Activated CD8-positive, alpha-beta memory T cell treated with anti-CD3 and anti-CD28 coated beads for 24 hours (primary cell): ENCODE results near the gene TMEM236.
A peak's percentile ranks its signal among the peaks of the same experiment; 100 is the strongest.
"Not testable (repeated sequence)": the region's sequence is repeated elsewhere in the genome, so short reads cannot be mapped to it uniquely, and the experiment has no call there.

ENCODE experiments used
- DNase-seq: peaks from one replicate; pipeline ENCODE4 v3.0.0-alpha.2; 2020

The TMEM236 gene

DNA sequence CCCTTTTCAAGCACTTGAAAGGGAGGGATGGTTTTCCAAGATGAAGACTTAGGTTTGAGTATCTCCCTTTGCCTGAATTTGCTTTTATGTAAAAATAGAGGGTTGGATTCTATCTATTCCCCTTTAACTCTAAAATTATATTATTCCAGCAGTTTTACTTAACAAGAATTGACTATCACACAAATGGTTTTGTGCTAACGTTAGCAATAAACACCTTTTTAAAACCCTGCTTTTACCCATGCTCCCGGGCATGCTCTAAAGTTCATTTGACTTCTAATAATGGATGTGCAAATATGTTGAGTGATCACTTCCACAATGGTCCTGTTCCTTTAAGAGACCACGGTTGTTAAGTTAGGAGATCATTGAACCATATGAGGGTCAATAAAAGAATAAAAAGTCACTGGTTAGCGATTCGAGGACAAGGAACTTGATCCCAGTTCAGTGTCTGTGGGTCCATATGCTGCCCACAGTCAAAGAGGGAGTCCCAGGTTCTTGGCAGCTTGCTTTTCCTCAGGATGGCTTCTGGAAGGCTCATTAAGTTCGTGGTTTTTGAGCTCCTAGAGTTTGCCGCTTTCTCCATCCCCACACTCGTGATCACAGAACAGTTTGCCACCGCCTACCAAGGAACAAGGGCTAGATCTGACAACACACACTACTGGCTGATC, at the start of gene TMEM236:
TMEM236 (plus strand) TSS at position 421 of the 665 bp plus-strand sequence; CDS start at position 516, 95 bp downstream.
- DNase-seq: no peak

DNA sequence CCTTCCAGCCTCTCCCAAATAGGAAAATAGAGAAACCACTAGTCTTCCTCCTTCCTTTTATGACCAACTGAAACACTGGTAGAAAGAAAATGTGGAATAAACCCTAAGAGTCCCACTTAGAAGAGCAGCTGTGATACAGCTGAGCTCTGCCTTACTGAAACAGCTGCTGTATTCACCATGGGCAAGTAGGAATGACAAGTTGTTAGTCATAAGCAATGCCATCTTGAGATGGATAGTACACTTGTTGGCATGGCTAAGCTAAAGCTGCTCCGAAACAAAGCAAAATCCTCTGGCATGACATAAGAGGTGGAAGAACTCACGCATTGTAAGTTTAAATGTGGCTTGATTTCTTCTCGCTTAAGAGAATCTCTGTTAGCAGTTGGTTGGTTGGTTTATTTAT, 48.3 kb upstream of the TMEM236 start:
- DNase-seq: no peak

GRCh38 chr10:17708821-17709220, 43.2 kb upstream of the TMEM236 start:
- DNase-seq: no peak

GRCh38 chr10:17709492-17709891, 42.5 kb upstream of the TMEM236 start:
- DNase-seq: no peak

DNA sequence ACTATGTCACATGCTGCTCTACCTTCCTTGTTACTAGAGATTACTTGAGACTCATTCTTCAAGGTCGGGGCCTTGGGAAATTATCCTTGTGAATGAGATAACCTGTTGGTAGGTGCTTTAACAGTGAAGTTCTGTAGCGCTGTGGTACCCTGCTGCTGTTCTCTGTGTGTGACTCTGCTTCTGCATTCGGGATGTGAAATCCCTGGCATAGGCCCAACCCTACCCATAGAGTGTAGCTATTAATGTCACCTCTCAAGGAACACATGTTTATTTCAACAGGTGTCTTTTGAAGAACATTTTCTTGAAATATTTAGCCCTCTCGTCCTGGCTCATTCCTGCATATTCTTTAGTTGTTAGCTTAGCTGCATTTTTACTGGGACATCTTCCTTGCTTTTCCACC, 41.8 kb upstream of the TMEM236 start:
- no peak for DNase-seq

GRCh38 chr10:17712053-17712452, 39.9 kb upstream of the TMEM236 start:
- DNase-seq: no peak

DNA sequence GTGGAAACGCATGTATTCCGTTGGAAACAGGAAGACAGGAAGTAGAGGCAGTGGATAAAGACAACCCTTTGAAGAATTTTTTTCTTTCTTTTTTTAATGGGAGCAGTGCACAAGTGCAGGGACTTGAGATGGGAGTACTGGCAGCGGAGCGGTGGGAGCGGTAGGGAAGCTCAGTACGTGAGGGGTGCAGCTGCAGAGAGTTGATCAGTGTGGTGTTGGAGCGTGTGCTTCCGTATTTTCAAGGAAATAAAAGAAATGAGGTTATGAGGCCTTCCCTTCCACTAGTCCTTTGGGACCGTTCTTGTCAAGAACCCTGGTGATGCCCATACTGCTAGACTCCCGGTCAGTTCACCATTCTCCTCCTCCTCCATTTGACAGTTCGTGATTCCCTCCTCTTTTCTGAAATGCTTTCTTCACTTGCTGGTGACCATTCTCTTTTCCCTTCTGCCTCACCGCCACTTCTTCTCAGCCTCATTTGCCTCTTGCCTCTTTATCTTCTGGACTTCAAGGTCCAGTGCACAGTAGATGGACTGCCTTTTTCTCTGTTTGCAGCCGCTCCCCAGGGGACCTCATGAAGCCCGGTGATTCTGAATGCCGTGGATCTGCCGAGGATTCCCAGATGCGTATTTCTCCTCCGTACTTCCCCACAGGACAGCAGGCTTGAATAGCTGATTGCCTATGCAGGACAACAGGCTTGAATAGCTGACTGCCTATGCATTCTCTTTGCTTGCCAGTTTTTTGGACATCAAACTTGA, 39.1 kb upstream of the TMEM236 start:
- no peak for DNase-seq

- no peak for DNase-seq
Measured at GRCh38 chr10:17713758-17714157, 38.2 kb upstream of the TMEM236 start.

DNA sequence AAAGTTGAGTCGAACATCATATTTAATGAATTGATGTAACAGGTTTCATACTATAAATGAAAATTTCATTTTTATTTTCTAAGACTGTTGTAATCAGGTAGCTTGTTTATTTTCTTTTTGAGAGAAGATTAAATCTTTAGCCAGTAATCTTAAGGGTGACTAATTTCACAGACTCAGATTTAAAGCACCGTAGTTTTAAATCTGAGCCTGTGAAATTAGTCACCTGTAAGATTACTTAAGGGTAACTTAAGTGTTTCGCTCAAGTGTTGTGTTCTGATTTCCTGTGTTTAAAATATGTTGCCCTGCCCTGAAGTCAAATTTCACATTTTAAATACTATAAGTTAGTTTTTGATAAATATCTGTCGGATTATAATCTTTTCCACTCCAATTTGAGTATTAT, 35.8 kb upstream of the TMEM236 start:
- DNase-seq: no peak

DNA sequence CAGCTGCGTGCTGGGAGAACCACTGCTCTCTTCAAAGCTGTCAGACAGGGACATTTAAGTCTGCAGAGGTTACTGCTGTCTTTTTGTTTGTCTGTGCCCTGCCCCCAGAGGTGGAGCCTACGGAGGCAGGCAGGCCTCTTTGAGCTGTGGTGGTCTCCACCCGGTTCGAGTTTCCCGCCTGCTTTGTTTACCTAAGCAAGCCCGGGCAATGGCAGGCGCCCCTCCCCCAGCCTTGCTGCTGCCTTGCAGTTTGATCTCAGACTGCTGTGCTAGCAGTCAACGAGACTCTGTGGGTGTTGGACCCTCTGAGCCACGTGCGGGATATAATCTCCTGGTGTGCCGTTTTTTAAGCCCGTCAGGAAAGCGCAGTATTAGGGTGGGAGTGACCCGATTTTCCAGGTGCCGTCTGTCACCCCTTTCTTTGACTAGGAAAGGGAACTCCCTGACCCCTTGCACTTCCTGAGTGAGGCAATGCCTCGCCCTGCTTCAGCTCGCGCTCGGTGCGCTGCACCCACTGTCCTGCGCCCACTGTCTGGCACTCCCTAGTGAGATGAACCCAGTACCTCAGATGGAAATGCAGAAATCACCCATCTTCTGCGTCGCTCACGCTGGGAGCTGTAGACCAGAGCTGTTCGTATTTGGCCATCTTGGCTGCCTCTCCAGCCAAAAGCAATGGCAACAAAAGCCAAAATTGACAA, 29.5 kb upstream of the TMEM236 start:
- not testable (repeated sequence) for DNase-seq

- no peak for DNase-seq
Measured at GRCh38 chr10:17725703-17726102, 26.3 kb upstream of the TMEM236 start.

DNA sequence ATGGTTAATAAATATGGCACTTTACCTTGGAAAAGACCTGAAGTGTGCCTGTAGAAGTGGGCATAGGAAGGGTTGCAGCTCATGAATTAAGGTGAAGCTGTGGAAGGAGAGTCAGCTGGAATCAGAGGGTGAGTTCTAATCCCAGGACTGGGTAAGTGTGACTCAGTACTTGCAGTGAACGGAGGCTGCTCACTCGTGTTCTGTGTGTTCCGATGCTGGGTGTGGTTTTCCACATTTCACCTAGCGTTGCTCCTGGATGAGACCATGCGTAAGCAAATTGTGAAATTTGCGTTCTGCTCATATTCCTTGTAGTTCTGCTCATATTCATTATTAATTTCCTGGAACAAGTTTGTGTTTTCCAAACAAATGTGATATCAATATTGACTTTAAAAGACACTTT, 22.4 kb upstream of the TMEM236 start:
- DNase-seq: no peak

- no peak for DNase-seq
Measured at GRCh38 chr10:17730667-17731066, 21.3 kb upstream of the TMEM236 start.

DNA sequence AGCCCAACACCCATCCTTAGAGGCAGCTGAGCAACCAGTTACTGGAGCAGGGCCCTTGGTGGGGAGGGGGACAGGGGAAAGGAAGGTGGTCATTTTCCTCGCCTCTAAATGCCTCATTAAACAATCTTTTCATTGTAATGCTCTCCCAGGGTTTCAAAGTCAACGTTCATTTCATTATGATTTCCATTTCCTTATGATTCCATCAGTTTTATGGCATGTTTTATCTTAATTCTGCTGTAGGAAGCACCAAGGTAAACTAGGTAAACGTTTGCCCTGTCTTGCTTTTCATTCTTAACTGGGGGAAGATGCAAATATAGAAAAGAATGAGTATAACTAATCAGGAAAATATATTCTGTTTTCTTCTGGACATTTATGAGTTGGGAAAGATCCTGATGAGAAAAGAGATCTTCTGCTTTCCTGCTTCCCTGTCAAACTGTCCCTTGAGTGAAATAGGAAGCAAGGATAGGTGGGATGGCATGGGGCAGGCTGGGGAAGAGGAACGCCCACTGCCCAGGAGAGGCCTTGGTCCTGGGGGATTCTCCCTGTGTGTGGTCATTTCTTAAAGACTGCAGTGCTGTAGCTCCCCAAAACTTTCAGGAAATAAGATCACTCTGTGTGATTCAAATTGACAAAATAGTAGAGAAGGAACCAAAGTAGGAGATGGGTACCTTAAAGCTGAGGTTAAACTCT, 20.5 kb upstream of the TMEM236 start:
- DNase-seq: no peak

DNA sequence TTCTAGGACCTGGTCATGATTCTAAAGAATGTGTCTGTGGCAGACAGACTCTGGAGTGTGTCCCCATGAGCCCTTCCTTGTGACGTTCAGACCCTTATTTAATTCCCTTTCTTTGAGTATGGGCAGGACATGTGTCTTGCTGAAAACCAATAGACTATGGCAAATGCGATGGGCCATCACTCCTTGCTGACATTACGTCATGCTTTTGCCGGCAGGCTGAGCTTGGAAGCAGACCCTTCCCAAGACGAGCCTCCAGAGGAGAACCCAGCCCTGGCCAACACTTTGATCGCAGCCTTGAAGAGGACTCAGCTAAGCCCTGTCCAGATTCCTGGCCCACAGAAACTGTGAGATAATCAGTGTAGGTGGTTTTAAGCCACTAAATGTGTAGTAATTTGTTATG, 18.4 kb upstream of the TMEM236 start:
- DNase-seq: no peak

DNA sequence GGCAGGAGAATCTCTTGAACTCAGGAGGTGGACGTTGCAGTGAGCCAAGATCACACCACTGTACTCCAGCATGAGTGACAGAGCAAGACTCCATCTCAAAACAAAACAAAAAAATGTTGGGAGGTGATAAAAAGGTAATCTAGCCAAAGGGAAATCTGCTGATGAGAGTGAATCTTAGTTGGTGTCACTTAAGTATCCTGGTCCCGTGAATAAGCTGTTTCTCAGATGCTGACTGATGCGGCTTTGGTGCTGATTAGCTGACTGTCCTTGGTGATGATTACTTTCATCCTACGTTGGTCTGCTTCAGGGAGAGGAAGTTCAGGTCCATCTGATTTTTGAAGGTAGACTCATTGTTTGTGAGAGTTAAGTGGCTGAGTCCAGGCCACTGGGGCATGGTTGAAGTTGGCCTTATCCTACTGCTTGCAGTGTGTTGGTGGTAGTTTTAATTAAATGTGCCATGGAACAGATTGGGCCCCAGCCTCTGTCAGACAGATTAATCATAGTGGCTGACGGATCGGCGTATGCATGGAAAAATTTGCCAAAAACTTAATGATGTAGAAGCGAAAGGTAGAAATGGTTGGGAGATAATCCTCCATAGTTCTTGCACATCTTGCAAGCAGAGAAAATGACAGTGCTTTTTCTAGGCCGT, 17.4 kb upstream of the TMEM236 start:
- DNase-seq: no peak

DNA sequence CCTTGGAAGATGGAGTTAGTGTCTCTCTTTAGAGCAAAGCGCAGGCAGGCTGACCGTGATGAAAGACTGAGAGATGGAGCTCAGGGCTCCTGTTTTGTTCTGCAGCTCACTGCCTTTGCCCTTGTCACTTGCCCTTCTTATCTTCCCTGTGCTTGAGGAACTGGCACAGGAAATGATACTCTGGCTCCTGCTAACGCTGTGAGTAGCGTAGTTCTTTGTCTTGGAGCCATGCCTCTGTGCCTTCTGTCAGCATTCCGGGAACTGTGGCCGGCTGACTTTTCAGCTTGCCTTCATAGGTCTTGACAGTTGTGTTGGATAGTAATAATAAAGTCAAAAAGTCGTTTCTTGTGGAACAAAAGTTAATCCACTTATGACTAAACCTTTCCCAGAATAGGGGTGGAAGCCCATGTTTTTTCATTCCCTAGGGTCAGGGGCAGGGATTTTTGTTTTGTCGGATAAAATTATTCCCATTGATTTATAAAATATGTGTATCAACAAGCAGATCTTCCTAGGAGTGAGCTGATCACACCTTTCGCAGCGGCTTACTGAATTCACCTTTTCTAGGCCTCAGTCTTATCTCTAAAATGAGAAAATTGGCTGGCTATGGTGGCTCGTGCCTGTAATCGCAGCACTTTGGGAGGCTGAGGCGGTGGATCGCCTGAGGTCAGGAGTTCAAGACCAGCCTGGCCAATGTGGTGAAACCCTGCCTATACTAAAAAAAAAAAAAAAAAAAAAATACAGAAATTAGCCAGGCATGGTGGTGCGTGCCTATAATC, 16.6 kb upstream of the TMEM236 start:
- no peak for DNase-seq

GRCh38 chr10:17736223-17736622, 15.8 kb upstream of the TMEM236 start:
- no peak for DNase-seq

DNA sequence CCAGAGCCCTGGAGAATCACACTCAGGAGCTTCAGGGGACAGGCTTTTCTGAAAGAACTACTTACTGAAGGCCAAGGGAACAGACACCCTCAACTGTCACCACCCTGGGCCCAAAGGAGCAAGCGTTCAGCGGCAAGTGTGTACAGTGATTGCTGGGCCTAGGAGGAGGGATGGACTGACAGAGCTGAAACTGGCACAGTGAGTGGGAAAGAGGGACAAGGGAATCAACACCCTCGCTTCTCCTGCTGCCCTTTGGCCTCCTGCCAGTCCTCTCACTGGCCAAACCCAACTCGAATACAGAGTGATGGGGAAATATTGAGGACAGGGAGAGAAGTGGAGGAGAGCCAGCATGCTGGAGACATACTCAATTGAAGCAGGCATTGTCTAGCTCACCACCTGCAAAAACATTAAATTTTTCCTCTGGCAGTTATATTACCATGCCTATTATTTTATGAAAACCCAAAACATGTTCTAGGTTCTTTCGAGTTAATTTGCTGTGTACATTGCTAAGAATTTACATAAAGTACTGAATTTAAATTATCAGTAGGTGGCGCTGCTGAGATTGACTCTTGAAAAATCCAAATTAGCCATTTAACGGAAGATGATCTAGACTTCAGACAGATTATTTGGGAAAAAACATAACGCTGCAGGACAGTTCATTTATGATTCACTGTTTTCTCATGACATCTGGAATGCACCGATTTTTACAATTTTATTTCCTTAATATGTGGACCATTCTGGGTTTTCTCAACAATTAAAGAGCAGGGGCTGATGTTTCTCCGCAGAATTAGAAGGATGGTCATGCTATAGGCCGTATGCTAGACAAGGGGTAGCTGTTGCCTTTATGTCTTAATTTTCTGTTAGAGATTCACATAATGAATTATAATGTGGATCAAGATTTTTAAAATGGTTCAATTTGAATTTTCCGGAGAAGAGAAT, 14.7 kb upstream of the TMEM236 start:
- no peak for DNase-seq

GRCh38 chr10:17740668-17741067, 11.3 kb upstream of the TMEM236 start:
- DNase-seq: no peak

- DNase-seq: peak; percentile 86
Measured at GRCh38 chr10:17742918-17743317, 9.1 kb upstream of the TMEM236 start.
